ENCODE measurements around the gene ADAM12.

DNA sequence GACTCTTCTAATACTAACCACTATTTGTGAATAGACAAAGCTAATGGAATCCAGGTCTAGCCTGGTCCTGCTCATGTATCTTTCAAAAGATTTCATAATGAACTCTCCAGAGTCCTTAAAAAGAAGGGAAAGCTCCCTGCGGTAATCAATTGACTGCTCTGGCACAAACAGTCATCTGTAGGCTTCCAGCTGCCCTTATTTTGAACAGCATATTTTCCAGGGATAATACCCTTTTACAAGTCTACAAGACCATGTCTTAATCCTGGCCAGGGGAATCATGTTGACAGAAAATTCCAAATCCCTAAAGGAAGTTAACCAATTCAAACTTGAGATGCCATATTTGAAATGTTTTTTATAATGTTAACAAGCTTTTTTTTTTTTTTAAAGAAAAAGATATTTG lies 34.6 kb downstream of the ADAM12 start:
- TF ChIP-seq, protein P1, sequence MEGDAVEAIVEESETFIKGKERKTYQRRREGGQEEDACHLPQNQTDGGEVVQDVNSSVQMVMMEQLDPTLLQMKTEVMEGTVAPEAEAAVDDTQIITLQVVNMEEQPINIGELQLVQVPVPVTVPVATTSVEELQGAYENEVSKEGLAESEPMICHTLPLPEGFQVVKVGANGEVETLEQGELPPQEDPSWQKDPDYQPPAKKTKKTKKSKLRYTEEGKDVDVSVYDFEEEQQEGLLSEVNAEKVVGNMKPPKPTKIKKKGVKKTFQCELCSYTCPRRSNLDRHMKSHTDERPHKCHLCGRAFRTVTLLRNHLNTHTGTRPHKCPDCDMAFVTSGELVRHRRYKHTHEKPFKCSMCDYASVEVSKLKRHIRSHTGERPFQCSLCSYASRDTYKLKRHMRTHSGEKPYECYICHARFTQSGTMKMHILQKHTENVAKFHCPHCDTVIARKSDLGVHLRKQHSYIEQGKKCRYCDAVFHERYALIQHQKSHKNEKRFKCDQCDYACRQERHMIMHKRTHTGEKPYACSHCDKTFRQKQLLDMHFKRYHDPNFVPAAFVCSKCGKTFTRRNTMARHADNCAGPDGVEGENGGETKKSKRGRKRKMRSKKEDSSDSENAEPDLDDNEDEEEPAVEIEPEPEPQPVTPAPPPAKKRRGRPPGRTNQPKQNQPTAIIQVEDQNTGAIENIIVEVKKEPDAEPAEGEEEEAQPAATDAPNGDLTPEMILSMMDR (IDR thresholded peaks at IDR 0.05; ENCODE audit: insufficient read depth, low read depth, low read length) = no peak
- no peak for TF ChIP-seq EZH2 (IDR thresholded peaks at IDR 0.05; ENCODE audit: insufficient read depth, low read length)

All from astrocyte (in vitro differentiated cells and primary cell).